ENCODE data around the gene LRRC9. TPM values are rescaled to one million over a fixed set of nuclear protein-coding genes. Genes with fewer than 3 reads are reported as not detected.

The LRRC9 gene
- total RNA-seq, 4 donors from 2014 or later, result not detected

GRCh38 chr14:60087668-60088067 lies 167.7 kb downstream of the LRRC9 start:
- WGBS, 2 donors, result 87 to 88% methylated on average over 3 of the region's 3 CpGs
- H3K9me3 ChIP-seq, result no peaks in the 10 kb centered on the region
- no peak overlapping the region for H3K27ac ChIP-seq
- peaks cover 0 to 9% (median 0%) of the 10 kb centered on the region in 3 donors for H3K4me1 ChIP-seq
- no peaks in the 10 kb centered on the region for H3K27me3 ChIP-seq
- no peak for DNase-seq
- intact Hi-C loops (cut with DNase I), result no loop called here
- TF ChIP-seq CTCF (IDR thresholded peaks at IDR 0.05) (no peak), POLR2A (IDR thresholded peaks at IDR 0.05) (no peak)
- H3K36me3 ChIP-seq, result no peaks in the 10 kb centered on the region
- no peak overlapping the region for H3K4me3 ChIP-seq

- peaks cover 0 to 24% (median 10%) of the 10 kb centered on the region in 3 donors for H3K4me1 ChIP-seq
- H3K36me3 ChIP-seq, result no peaks in the 10 kb centered on the region
- no peak for TF ChIP-seq CTCF (IDR thresholded peaks at IDR 0.05)
- TF ChIP-seq POLR2A (IDR thresholded peaks at IDR 0.05), result no peak
- no peak overlapping the region for H3K4me3 ChIP-seq
- intact Hi-C loops (cut with DNase I), result no loop called here
- no peaks in the 10 kb centered on the region for H3K9me3 ChIP-seq
- no peak for DNase-seq
- no peak overlapping the region for H3K27ac ChIP-seq
- H3K27me3 ChIP-seq, result no peaks in the 10 kb centered on the region
- WGBS, 2 donors, result 49 to 61% methylated on average over 4 of the region's 4 CpGs
Measured at GRCh38 chr14:60089221-60089620, 169.3 kb downstream of the LRRC9 start.

- Histone ChIP-seq H3K4me3 (peak overlapping the region; percentile 57 to 92 (median 81)), H3K4me1 (peaks cover 0 to 42% (median 12%) of the 10 kb centered on the region in 3 donors), H3K9me3 (no peaks in the 10 kb centered on the region), H3K27me3 (no peaks in the 10 kb centered on the region), H3K36me3 (no peaks in the 10 kb centered on the region), H3K27ac (peak overlapping the region; percentile 94 to 99 (median 98))
- TF ChIP-seq CTCF (IDR thresholded peaks at IDR 0.05) (no peak), POLR2A (IDR thresholded peaks at IDR 0.05) (no peak)
- WGBS, 2 donors, result 6 to 8% methylated on average over 15 of the region's 16 CpGs
- intact Hi-C loops (cut with DNase I), result loop anchor here (10.0 kb wide), 2 partner anchors 74 to 154 kb away; partner anchors contain the start of genes DHRS7 and PPM1A
- DNase-seq, result peak; percentile 5
Measured at GRCh38 chr14:60090864-60091519, 171.0 kb downstream of the LRRC9 start.

GRCh38 chr14:60091550-60092525 lies 171.9 kb downstream of the LRRC9 start, which contains the start of gene PCNX4:
Gene PCNX4 (plus strand): TSS chr14:60091923. CDS start chr14:60107639, 15,716 bp downstream.
- no peaks in the 10 kb centered on the region for H3K36me3 ChIP-seq
- DNase-seq, result peak; percentile 88
- peak within 1 kb of the TSS; percentile 94 to 99 (median 98) for H3K27ac ChIP-seq
- WGBS, 2 donors, result 0 to 1% methylated on average over 34 to 37 of the region's 88 CpGs
- peak within 1 kb of the TSS; percentile 57 to 92 (median 81) for H3K4me3 ChIP-seq
- H3K9me3 ChIP-seq, result no peaks in the 10 kb centered on the region
- intact Hi-C loops (cut with DNase I), result loop anchor here (10.0 kb wide), 2 partner anchors 73 to 153 kb away; partner anchors contain the start of genes DHRS7 and PPM1A
- peaks cover 0 to 48% (median 12%) of the 10 kb centered on the region in 3 donors for H3K4me1 ChIP-seq
- peak in 3 of 4 donors; percentile 65 to 96 (median 73) for TF ChIP-seq POLR2A (IDR thresholded peaks at IDR 0.05)
- TF ChIP-seq CTCF (IDR thresholded peaks at IDR 0.05), result no peak
- no peaks in the 10 kb centered on the region for H3K27me3 ChIP-seq
